Neural cell (in vitro differentiated cells): ENCODE results near the gene NPFFR2. TPM values are rescaled to one million over a fixed set of nuclear protein-coding genes. Genes with fewer than 3 reads are reported as not detected.

ENCODE experiments used
- H2AFZ ChIP-seq: fragments of 200-600, 300-800 bp; sonication (generic), shearing (Covaris generic); 2 replicates; pipeline ENCODE4 v1.6.0; 2014; ENCODE audit warnings: low read depth, mild to moderate bottlenecking, antibody characterized with exemption, low read length, moderate library complexity
- H3F3A ChIP-seq: fragments of 200-600 bp; shearing (Covaris generic); 2 replicates; pipeline ENCODE4 v1.6.1; 2016; ENCODE audit warnings: mild to moderate bottlenecking, moderate library complexity, mixed read lengths, antibody characterized with exemption, low read length; ENCODE audit not compliant: insufficient read depth, poor library complexity, severe bottlenecking
- H3K27ac ChIP-seq: fragments of 200-600, 300-800 bp; sonication (generic), shearing (Covaris generic); 2 replicates; pipeline ENCODE4 v1.5.1; 2014; ENCODE audit warnings: mild to moderate bottlenecking, low read length, moderate library complexity
- H3K27me3 ChIP-seq: fragments of 300-800, 200-600 bp; sonication (generic), shearing (Covaris generic); 2 replicates; pipeline ENCODE4 v1.6.0; 2014; ENCODE audit warnings: mild to moderate bottlenecking, low read depth, low read length, moderate library complexity; ENCODE audit not compliant: insufficient read depth
- H3K36me3 ChIP-seq: fragments of 300-800, 200-600 bp; sonication (generic), shearing (Covaris generic); 2 replicates; pipeline ENCODE4 v1.5.1; 2014; ENCODE audit warnings: mild to moderate bottlenecking, antibody characterized with exemption, low read length, moderate library complexity; ENCODE audit not compliant: insufficient read depth
- H3K4me2 ChIP-seq: fragments of 300-800, 200-600 bp; sonication (generic), shearing (Covaris generic); 2 replicates; pipeline ENCODE4 v1.6.0; 2014; ENCODE audit warnings: mild to moderate bottlenecking, low read length
- H3K4me3 ChIP-seq: fragments of 300-800, 200-600 bp; sonication (generic), shearing (Covaris generic); 2 replicates; pipeline ENCODE4 v1.5.1; 2014; ENCODE audit warnings: mild to moderate bottlenecking, low read length, moderate library complexity
- H3K79me2 ChIP-seq: fragments of 200-600 bp; shearing (Covaris generic); replicated peaks from 2 replicates; pipeline ENCODE4 v1.6.0; 2014; ENCODE audit warnings: mild to moderate bottlenecking, low read length, moderate library complexity; ENCODE audit not compliant: insufficient read depth
- H3K9ac ChIP-seq: fragments of 300-800, 200-600 bp; sonication (generic), shearing (Covaris generic); 2 replicates; pipeline ENCODE4 v1.6.1; 2016; ENCODE audit warnings: mild to moderate bottlenecking, low read length, mixed read lengths
- H3K9me2 ChIP-seq: fragments of 200-600 bp; shearing (Covaris generic); 2 replicates; pipeline ENCODE4 v1.6.1; 2016; ENCODE audit warnings: mild to moderate bottlenecking, low read length, mixed read lengths; ENCODE audit not compliant: insufficient read depth
- H3K9me3 ChIP-seq: fragments of 200-600, 300-800 bp; sonication (generic), shearing (Covaris generic); 2 replicates; pipeline ENCODE4 v1.6.1; 2016; ENCODE audit warnings: mild to moderate bottlenecking, mixed run types, low read length, moderate library complexity, mixed read lengths
- H4K20me1 ChIP-seq: fragments of 200-600 bp; shearing (Covaris generic); 2 replicates; pipeline ENCODE4 v1.6.1; 2016; ENCODE audit warnings: mild to moderate bottlenecking, mixed run types; ENCODE audit not compliant: insufficient read depth
- EP300 ChIP-seq: fragments of 450-650 bp; conservative IDR thresholded peaks from 2 replicates; pipeline ENCODE4 v1.6.1; 2014; ENCODE audit warnings: antibody characterized with exemption, mild to moderate bottlenecking, moderate library complexity; ENCODE audit not compliant: poor library complexity, severe bottlenecking
- EZH2 ChIP-seq: fragments of 200-600, 300-800 bp; shearing (Covaris generic), sonication (generic); IDR thresholded peaks from 2 replicates; pipeline ENCODE4 v1.6.1; 2014; ENCODE audit warnings: antibody characterized with exemption, low read length, borderline replicate concordance, mild to moderate bottlenecking; ENCODE audit not compliant: insufficient read depth, poor library complexity, severe bottlenecking
- MXI1 ChIP-seq: fragments of 450-650 bp; conservative IDR thresholded peaks from 2 replicates; pipeline ENCODE4 v1.6.1; 2014; ENCODE audit warnings: antibody characterized with exemption, mild to moderate bottlenecking; ENCODE audit not compliant: poor library complexity, severe bottlenecking
- POLR2AphosphoS5 ChIP-seq: IDR thresholded peaks from 2 replicates; pipeline ENCODE4 v1.6.1; 2012
- RAD21 ChIP-seq: fragments of 450-650 bp; conservative IDR thresholded peaks from 2 replicates; pipeline ENCODE4 v1.6.1; 2014; ENCODE audit warnings: antibody characterized with exemption, mild to moderate bottlenecking, moderate library complexity
- SMC3 ChIP-seq: fragments of 450-650 bp; conservative IDR thresholded peaks from 2 replicates; pipeline ENCODE4 v1.6.1; 2014; ENCODE audit warnings: antibody characterized with exemption, mild to moderate bottlenecking, moderate library complexity; ENCODE audit not compliant: poor library complexity
- TAF1 ChIP-seq: IDR thresholded peaks from 2 replicates; pipeline ENCODE4 v1.6.1; 2012; ENCODE audit warnings: low read depth
- polyA plus RNA-seq: library from polyadenylated mRNA; depleted of rRNA; stranded (reverse); fragments of >200 nt; gene quantifications from 2 replicates; pipeline ENCODE4 v1.2.3, GENCODE V29; 2014
- TF ChIP-seq, protein P1 (sequence below): IDR thresholded peaks from 2 replicates; pipeline ENCODE4 v1.6.1; 2012; ENCODE audit warnings: borderline replicate concordance
- TF ChIP-seq, protein P2 (sequence below): fragments of 450-650 bp; IDR thresholded peaks from 2 replicates; pipeline ENCODE4 v1.5.1; 2014; ENCODE audit warnings: antibody characterized with exemption, mild to moderate bottlenecking, moderate library complexity; ENCODE audit not compliant: poor library complexity, severe bottlenecking

Gene NPFFR2
- polyA plus RNA-seq, 1 donor from 2014 or later, result not detected

DNA sequence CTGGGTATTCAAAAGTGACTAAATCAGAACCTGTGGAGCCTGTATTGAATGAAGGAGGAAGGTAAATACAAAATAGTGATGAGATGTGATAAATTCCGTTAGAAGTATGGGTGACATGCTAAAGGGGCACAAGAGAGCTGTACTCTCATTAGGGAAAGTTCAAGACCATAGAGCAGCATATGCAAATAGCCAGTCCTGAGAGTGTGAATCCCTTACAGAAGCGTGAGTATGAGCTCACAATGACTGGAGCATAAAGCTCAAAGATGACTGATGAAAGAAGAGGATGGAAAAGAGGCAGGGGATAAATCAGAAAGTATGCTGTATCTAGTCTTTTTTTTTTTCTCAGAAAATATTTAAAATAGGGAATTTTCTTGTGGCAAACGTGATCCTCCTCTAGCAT is 12.1 kb upstream of the NPFFR2 start:
- Histone ChIP-seq H3K79me2 (no peaks in the 10 kb centered on the region), H3K36me3 (no peaks in the 10 kb centered on the region), H3F3A (no peaks in the 10 kb centered on the region), H2AFZ (no peak overlapping the region), H3K9me3 (no peaks in the 10 kb centered on the region), H3K4me2 (no peak overlapping the region), H3K4me3 (no peak overlapping the region), H3K27ac (no peak overlapping the region), H3K9ac (no peak overlapping the region), H4K20me1 (no peaks in the 10 kb centered on the region), H3K27me3 (no peaks in the 10 kb centered on the region), H3K9me2 (no peaks in the 10 kb centered on the region)
- TF ChIP-seq TAF1, result no peak
- no peak for TF ChIP-seq SMC3
- TF ChIP-seq EZH2, result no peak
- no peak for TF ChIP-seq POLR2AphosphoS5
- TF ChIP-seq EP300, result no peak
- TF ChIP-seq, protein P1, sequence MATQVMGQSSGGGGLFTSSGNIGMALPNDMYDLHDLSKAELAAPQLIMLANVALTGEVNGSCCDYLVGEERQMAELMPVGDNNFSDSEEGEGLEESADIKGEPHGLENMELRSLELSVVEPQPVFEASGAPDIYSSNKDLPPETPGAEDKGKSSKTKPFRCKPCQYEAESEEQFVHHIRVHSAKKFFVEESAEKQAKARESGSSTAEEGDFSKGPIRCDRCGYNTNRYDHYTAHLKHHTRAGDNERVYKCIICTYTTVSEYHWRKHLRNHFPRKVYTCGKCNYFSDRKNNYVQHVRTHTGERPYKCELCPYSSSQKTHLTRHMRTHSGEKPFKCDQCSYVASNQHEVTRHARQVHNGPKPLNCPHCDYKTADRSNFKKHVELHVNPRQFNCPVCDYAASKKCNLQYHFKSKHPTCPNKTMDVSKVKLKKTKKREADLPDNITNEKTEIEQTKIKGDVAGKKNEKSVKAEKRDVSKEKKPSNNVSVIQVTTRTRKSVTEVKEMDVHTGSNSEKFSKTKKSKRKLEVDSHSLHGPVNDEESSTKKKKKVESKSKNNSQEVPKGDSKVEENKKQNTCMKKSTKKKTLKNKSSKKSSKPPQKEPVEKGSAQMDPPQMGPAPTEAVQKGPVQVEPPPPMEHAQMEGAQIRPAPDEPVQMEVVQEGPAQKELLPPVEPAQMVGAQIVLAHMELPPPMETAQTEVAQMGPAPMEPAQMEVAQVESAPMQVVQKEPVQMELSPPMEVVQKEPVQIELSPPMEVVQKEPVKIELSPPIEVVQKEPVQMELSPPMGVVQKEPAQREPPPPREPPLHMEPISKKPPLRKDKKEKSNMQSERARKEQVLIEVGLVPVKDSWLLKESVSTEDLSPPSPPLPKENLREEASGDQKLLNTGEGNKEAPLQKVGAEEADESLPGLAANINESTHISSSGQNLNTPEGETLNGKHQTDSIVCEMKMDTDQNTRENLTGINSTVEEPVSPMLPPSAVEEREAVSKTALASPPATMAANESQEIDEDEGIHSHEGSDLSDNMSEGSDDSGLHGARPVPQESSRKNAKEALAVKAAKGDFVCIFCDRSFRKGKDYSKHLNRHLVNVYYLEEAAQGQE, result no peak
- TF ChIP-seq RAD21, result no peak
- TF ChIP-seq, protein P2, sequence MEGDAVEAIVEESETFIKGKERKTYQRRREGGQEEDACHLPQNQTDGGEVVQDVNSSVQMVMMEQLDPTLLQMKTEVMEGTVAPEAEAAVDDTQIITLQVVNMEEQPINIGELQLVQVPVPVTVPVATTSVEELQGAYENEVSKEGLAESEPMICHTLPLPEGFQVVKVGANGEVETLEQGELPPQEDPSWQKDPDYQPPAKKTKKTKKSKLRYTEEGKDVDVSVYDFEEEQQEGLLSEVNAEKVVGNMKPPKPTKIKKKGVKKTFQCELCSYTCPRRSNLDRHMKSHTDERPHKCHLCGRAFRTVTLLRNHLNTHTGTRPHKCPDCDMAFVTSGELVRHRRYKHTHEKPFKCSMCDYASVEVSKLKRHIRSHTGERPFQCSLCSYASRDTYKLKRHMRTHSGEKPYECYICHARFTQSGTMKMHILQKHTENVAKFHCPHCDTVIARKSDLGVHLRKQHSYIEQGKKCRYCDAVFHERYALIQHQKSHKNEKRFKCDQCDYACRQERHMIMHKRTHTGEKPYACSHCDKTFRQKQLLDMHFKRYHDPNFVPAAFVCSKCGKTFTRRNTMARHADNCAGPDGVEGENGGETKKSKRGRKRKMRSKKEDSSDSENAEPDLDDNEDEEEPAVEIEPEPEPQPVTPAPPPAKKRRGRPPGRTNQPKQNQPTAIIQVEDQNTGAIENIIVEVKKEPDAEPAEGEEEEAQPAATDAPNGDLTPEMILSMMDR, result no peak
- TF ChIP-seq MXI1, result no peak

DNA sequence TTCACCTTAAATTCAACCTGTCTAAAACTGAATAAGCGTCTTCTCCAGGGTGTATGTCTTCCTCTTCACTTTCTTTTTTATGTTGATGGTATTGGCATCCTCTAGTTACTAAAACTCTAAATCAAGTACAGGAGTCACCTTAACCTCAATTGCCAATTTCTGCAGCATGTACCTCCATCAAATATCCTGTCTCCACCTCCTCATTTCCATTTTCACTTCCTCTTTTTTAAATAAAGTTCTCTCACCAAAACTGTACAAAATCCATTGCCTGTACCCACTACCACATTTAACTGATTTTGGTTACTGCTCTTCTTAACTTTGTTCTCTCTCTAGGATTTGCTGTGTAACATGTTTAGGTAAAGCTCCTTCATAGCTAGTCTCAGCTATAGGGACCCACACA is 9.2 kb upstream of the NPFFR2 start:
- Histone ChIP-seq H3K9ac (no peak overlapping the region), H2AFZ (no peak overlapping the region), H3K4me2 (no peak overlapping the region), H3K27ac (no peak overlapping the region), H3K79me2 (no peaks in the 10 kb centered on the region), H3K36me3 (no peaks in the 10 kb centered on the region), H3K27me3 (no peaks in the 10 kb centered on the region), H4K20me1 (no peaks in the 10 kb centered on the region), H3K9me3 (no peaks in the 10 kb centered on the region), H3K9me2 (no peaks in the 10 kb centered on the region), H3F3A (no peaks in the 10 kb centered on the region), H3K4me3 (no peak overlapping the region)
- no peak for TF ChIP-seq POLR2AphosphoS5
- TF ChIP-seq TAF1, result no peak
- no peak for TF ChIP-seq SMC3
- TF ChIP-seq, protein P1, result no peak
- no peak for TF ChIP-seq RAD21
- TF ChIP-seq, protein P2, result no peak
- TF ChIP-seq EZH2, result no peak
- no peak for TF ChIP-seq MXI1
- TF ChIP-seq EP300, result no peak
